Measurements from ENCODE around the gene TMEM154. TPM values are rescaled to one million over a fixed set of nuclear protein-coding genes. Genes with fewer than 3 reads are reported as not detected.
A peak's percentile ranks its signal among the peaks of the same experiment; 100 is the strongest.

TMEM154 gene
- 19.6 TPM for total RNA-seq
- long read RNA-seq, full-length matches to known transcripts = 7 of 13 reads
- long read RNA-seq, partial matches to known transcripts = 1 of 13 reads
- long read RNA-seq, other reads (novel, unspliced or antisense) = 5 of 13 reads

GRCh38 chr4:152679414-152680281, at the start of gene TMEM154:
Gene TMEM154 (minus strand): TSS chr4:152679997. CDS start chr4:152679933, 64 bp downstream.
- Histone ChIP-seq H3K9me3 (no peaks in the 10 kb centered on the region), H3K4me1 (peaks cover 18% of the 10 kb centered on the region), H3K27ac (peak within 1 kb of the TSS; percentile 73), H3K36me3 (no peaks in the 10 kb centered on the region), H3K4me3 (peak within 1 kb of the TSS; percentile 61), H3K27me3 (ENCODE audit: low read depth) (no peaks in the 10 kb centered on the region)
- TF ChIP-seq CTCF (IDR thresholded peaks at IDR 0.05) = no peak
- intact Hi-C loops (cut with DNase I) = no loop called here
- ATAC-seq (peak; percentile 92 to 94), DNase-seq (peak; percentile 79)

- H3K9me3 ChIP-seq = no peaks in the 10 kb centered on the region
- no peaks in the 10 kb centered on the region for H3K36me3 ChIP-seq
- intact Hi-C loops (cut with DNase I) = no loop called here
- no peaks in the 10 kb centered on the region for H3K27me3 ChIP-seq (ENCODE audit: low read depth)
- H3K27ac ChIP-seq = no peak overlapping the region
- ATAC-seq (no peak), DNase-seq (no peak)
- no peaks in the 10 kb centered on the region for H3K4me1 ChIP-seq
- H3K4me3 ChIP-seq = no peak overlapping the region
- TF ChIP-seq CTCF (IDR thresholded peaks at IDR 0.05) = no peak
These were observed 49.7 kb upstream of the TMEM154 start for GRCh38 chr4:152729466-152729865.

- DNase-seq (no peak), ATAC-seq (no peak)
- TF ChIP-seq CTCF (IDR thresholded peaks at IDR 0.05) = no peak
- Histone ChIP-seq H3K4me3 (no peak overlapping the region), H3K27me3 (ENCODE audit: low read depth) (no peaks in the 10 kb centered on the region), H3K4me1 (no peaks in the 10 kb centered on the region), H3K27ac (no peak overlapping the region), H3K9me3 (no peaks in the 10 kb centered on the region), H3K36me3 (no peaks in the 10 kb centered on the region)
- intact Hi-C loops (cut with DNase I) = no loop called here
These were observed 48.5 kb upstream of the TMEM154 start for GRCh38 chr4:152728343-152728742.

- no peak for TF ChIP-seq CTCF (IDR thresholded peaks at IDR 0.05)
- Histone ChIP-seq H3K27me3 (ENCODE audit: low read depth) (no peaks in the 10 kb centered on the region), H3K36me3 (no peaks in the 10 kb centered on the region), H3K4me1 (no peaks in the 10 kb centered on the region), H3K9me3 (no peaks in the 10 kb centered on the region), H3K27ac (no peak overlapping the region), H3K4me3 (no peak overlapping the region)
- DNase-seq (no peak), ATAC-seq (no peak)
- intact Hi-C loops (cut with DNase I) = no loop called here
These were observed 48.0 kb upstream of the TMEM154 start for GRCh38 chr4:152727784-152728183.

- ATAC-seq = no peak
- Histone ChIP-seq H3K4me3 (no peak overlapping the region), H3K4me1 (no peaks in the 10 kb centered on the region), H3K27ac (no peak overlapping the region), H3K36me3 (no peaks in the 10 kb centered on the region), H3K9me3 (no peaks in the 10 kb centered on the region), H3K27me3 (ENCODE audit: low read depth) (no peaks in the 10 kb centered on the region)
- intact Hi-C loops (cut with DNase I) = no loop called here
- no peak for TF ChIP-seq CTCF (IDR thresholded peaks at IDR 0.05)
- no peak for DNase-seq
These were observed 44.7 kb upstream of the TMEM154 start for GRCh38 chr4:152724494-152724893.
